BLaER1 treated with 17β-estradiol and CSF1 and Interleukin-3, amounts not matched to agents 10 nM and 100 nM (cell line): Measurements from ENCODE around the gene ADRA1B.
A peak's percentile ranks its signal among the peaks of the same experiment; 100 is the strongest.

Experiments
- H3K27ac ChIP-seq, 11 experiments: shearing (Covaris generic); formaldehyde crosslinking; 2 replicates each; pipeline ENCODE4 v1.8.1; 2022
- H3K27me3 ChIP-seq, 11 experiments: shearing (Covaris generic); formaldehyde crosslinking; 2 replicates each; pipeline ENCODE4 v1.8.1; 2022
- H3K36me3 ChIP-seq, 11 experiments: shearing (Covaris generic); formaldehyde crosslinking; 2 replicates each; pipeline ENCODE4 v1.8.1; 2022
- H3K4me1 ChIP-seq, 10 experiments: shearing (Covaris generic); formaldehyde crosslinking; 2 replicates each; pipeline ENCODE4 v1.8.1; 2022
- H3K4me2 ChIP-seq, 11 experiments: shearing (Covaris generic); formaldehyde crosslinking; 2 replicates each; pipeline ENCODE4 v1.8.1; 2022
- H3K4me3 ChIP-seq, 10 experiments: shearing (Covaris generic); formaldehyde crosslinking; 2 replicates each; pipeline ENCODE4 v1.8.1; 2022
- H3K9ac ChIP-seq, 11 experiments: shearing (Covaris generic); formaldehyde crosslinking; 2 replicates each; pipeline ENCODE4 v1.8.1; 2022
- H3K9me3 ChIP-seq, 11 experiments: shearing (Covaris generic); formaldehyde crosslinking; replicated peaks in 1 of 11; 2 replicates each; pipeline ENCODE4 v1.8.1; 2022
- H4K20me1 ChIP-seq, 11 experiments: shearing (Covaris generic); formaldehyde crosslinking; 2 replicates each; pipeline ENCODE4 v1.8.1; 2022
- Cebpa-rat ChIP-seq, 11 experiments: shearing (Covaris generic); IDR thresholded peaks; 2 replicates each; pipeline ENCODE4 v1.8.1; 2022

Gene ADRA1B

DNA sequence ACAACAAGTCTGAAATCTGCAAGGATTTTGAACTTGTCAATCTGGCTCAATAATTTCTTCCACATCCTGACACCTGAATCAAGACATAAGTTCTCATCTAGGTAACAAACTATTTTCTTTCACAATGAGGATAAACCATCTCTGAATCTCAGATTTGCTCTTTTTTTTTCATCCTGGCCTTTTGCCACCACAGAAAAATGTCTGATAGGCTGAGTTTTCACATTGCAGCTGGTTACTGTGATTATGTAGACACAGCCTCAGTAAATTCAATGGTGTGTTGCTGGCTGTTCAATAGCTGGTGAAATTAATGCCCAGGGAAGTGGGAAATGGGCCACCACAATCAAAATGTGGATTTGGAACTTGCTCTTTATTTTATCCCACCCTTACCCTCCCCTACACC, 2.8 kb upstream of the ADRA1B start:
- peaks cover 0 to 5% (median 3%) of the 10 kb centered on the region in 10 experiments; a peak in 3 of 20 replicates for H3K4me1 ChIP-seq
- no peak overlapping the region for H3K27ac ChIP-seq
- H3K27me3 ChIP-seq = peaks cover 31 to 48% (median 42%) of the 10 kb centered on the region in 11 experiments
- H3K9me3 ChIP-seq = no peaks in the 10 kb centered on the region
- no peak overlapping the region for H3K4me2 ChIP-seq
- H3K9ac ChIP-seq = no peak overlapping the region
- TF ChIP-seq Cebpa-rat (IDR thresholded peaks at IDR 0.05) = no peak
- H3K4me3 ChIP-seq = no peak overlapping the region
- H3K36me3 ChIP-seq = no peaks in the 10 kb centered on the region
- peaks cover 0 to 14% (median 0%) of the 10 kb centered on the region in 11 experiments; a peak in 3 of 22 replicates for H4K20me1 ChIP-seq

DNA sequence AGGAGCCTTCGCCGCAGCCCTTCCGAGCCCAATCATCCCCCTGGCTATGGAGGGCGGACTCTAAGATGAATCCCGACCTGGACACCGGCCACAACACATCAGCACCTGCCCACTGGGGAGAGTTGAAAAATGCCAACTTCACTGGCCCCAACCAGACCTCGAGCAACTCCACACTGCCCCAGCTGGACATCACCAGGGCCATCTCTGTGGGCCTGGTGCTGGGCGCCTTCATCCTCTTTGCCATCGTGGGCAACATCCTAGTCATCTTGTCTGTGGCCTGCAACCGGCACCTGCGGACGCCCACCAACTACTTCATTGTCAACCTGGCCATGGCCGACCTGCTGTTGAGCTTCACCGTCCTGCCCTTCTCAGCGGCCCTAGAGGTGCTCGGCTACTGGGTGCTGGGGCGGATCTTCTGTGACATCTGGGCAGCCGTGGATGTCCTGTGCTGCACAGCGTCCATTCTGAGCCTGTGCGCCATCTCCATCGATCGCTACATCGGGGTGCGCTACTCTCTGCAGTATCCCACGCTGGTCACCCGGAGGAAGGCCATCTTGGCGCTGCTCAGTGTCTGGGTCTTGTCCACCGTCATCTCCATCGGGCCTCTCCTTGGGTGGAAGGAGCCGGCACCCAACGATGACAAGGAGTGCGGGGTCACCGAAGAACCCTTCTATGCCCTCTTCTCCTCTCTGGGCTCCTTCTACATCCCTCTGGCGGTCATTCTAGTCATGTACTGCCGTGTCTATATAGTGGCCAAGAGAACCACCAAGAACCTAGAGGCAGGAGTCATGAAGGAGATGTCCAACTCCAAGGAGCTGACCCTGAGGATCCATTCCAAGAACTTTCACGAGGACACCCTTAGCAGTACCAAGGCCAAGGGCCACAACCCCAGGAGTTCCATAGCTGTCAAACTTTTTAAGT, 819 bp downstream of the ADRA1B start:
- peaks cover 0 to 5% (median 2%) of the 10 kb centered on the region in 10 experiments; a peak in 3 of 20 replicates for H3K4me1 ChIP-seq
- peak overlapping the region in 9 of 10 experiments; percentile 38 to 63 (median 46); a peak in 14 of 20 replicates for H3K4me3 ChIP-seq
- H3K9ac ChIP-seq = peak overlapping the region in 2 of 11 experiments; percentile 30 to 38; a peak in 2 of 22 replicates
- no peaks in the 10 kb centered on the region for H3K36me3 ChIP-seq
- no peak for TF ChIP-seq Cebpa-rat (IDR thresholded peaks at IDR 0.05)
- H3K27me3 ChIP-seq = peaks cover 31 to 49% (median 42%) of the 10 kb centered on the region in 11 experiments
- no peaks in the 10 kb centered on the region for H3K9me3 ChIP-seq
- peak overlapping the region; percentile 60 to 82 (median 70) for H3K4me2 ChIP-seq
- peaks cover 0 to 14% (median 0%) of the 10 kb centered on the region in 11 experiments; a peak in 3 of 22 replicates for H4K20me1 ChIP-seq
- H3K27ac ChIP-seq = no peak overlapping the region

- peaks cover 0 to 5% (median 2%) of the 10 kb centered on the region in 10 experiments; a peak in 3 of 20 replicates for H3K4me1 ChIP-seq
- H3K27ac ChIP-seq = no peak overlapping the region
- H3K9me3 ChIP-seq = no peaks in the 10 kb centered on the region
- no peak overlapping the region for H3K4me3 ChIP-seq
- no peaks in the 10 kb centered on the region for H3K36me3 ChIP-seq
- no peak overlapping the region for H3K4me2 ChIP-seq
- TF ChIP-seq Cebpa-rat (IDR thresholded peaks at IDR 0.05) = no peak
- H4K20me1 ChIP-seq = peaks cover 0 to 14% (median 0%) of the 10 kb centered on the region in 11 experiments; a peak in 3 of 22 replicates
- peaks cover 31 to 49% (median 42%) of the 10 kb centered on the region in 11 experiments for H3K27me3 ChIP-seq
- no peak overlapping the region for H3K9ac ChIP-seq
These were observed 1.7 kb downstream of the ADRA1B start for GRCh38 chr5:159917994-159918393.

DNA sequence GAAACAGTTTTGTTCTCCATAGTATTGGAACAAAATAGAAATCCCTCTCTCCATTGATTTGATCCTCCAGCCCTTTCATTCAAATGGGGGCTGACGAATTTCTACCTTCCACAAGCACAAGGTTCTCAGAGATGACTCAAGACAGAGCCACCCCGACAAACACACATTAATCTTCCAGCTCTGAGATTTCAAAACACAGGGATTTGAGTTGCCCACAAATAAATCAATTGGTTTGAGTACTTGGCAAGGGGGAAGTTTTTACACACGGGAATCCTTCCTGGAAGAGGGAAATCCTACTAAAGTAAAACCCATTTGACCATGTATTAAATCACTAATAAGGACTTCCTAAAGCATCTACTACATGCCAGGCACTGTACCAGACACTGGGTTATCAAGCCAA, 5.4 kb downstream of the ADRA1B start:
- TF ChIP-seq Cebpa-rat (IDR thresholded peaks at IDR 0.05) = no peak
- Histone ChIP-seq H3K4me2 (no peak overlapping the region), H3K27me3 (peaks cover 9 to 18% (median 14%) of the 10 kb centered on the region in 11 experiments)

GRCh38 chr5:159923008-159923407, 6.7 kb downstream of the ADRA1B start:
- Histone ChIP-seq H3K4me3 (no peak overlapping the region), H3K27me3 (peaks cover 0 to 5% (median 1%) of the 10 kb centered on the region in 11 experiments; a peak in 7 of 22 replicates), H3K9ac (no peak overlapping the region), H3K9me3 (no peaks in the 10 kb centered on the region), H3K4me1 (no peaks in the 10 kb centered on the region), H4K20me1 (no peaks in the 10 kb centered on the region), H3K27ac (no peak overlapping the region), H3K36me3 (no peaks in the 10 kb centered on the region), H3K4me2 (no peak overlapping the region)
- TF ChIP-seq Cebpa-rat (IDR thresholded peaks at IDR 0.05) = no peak

More for the DNA sequence above, 5.4 kb downstream of the ADRA1B start:
- Histone ChIP-seq H3K9ac (no peak overlapping the region), H3K27ac (no peak overlapping the region), H3K36me3 (no peaks in the 10 kb centered on the region), H3K4me1 (peaks cover 0 to 3% (median 0%) of the 10 kb centered on the region in 10 experiments; a peak in 2 of 20 replicates), H3K4me3 (no peak overlapping the region), H4K20me1 (peaks cover 0 to 5% (median 0%) of the 10 kb centered on the region in 11 experiments; a peak in 2 of 22 replicates), H3K9me3 (no peaks in the 10 kb centered on the region)

- Histone ChIP-seq H3K36me3 (no peaks in the 10 kb centered on the region), H3K9me3 (no peaks in the 10 kb centered on the region), H3K4me2 (no peak overlapping the region), H4K20me1 (no peaks in the 10 kb centered on the region), H3K4me1 (no peaks in the 10 kb centered on the region), H3K4me3 (no peak overlapping the region), H3K27me3 (no peaks in the 10 kb centered on the region; a peak in 1 of 22 replicates), H3K9ac (no peak overlapping the region), H3K27ac (no peak overlapping the region)
- no peak for TF ChIP-seq Cebpa-rat (IDR thresholded peaks at IDR 0.05)
These were observed 12.0 kb downstream of the ADRA1B start for GRCh38 chr5:159928122-159928909.

DNA sequence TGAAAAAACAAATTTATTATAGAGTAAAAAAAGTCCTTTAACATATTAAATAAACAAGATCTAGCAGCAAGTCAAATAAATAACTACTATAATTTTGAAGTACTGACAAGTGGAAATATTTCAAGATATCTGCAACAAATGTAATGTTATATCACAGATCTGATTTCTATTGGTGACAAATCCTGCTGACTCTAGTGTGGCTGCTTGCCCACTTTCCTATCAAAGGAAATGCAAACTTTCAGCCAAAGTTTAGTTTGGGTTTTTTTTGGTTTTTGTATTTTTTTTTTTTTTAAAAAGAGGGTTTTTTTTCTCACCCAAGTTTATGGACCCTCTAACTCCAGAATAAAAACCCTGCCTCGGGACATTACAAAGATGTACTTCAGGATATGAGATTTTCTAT, 12.9 kb downstream of the ADRA1B start:
- H3K27me3 ChIP-seq = no peaks in the 10 kb centered on the region; a peak in 1 of 22 replicates
- H3K4me1 ChIP-seq = no peaks in the 10 kb centered on the region
- H3K4me3 ChIP-seq = no peak overlapping the region
- no peaks in the 10 kb centered on the region for H3K9me3 ChIP-seq
- H4K20me1 ChIP-seq = no peaks in the 10 kb centered on the region
- no peak for TF ChIP-seq Cebpa-rat (IDR thresholded peaks at IDR 0.05)
- H3K27ac ChIP-seq = no peak overlapping the region
- H3K36me3 ChIP-seq = no peaks in the 10 kb centered on the region
- H3K4me2 ChIP-seq = no peak overlapping the region
- H3K9ac ChIP-seq = no peak overlapping the region

DNA sequence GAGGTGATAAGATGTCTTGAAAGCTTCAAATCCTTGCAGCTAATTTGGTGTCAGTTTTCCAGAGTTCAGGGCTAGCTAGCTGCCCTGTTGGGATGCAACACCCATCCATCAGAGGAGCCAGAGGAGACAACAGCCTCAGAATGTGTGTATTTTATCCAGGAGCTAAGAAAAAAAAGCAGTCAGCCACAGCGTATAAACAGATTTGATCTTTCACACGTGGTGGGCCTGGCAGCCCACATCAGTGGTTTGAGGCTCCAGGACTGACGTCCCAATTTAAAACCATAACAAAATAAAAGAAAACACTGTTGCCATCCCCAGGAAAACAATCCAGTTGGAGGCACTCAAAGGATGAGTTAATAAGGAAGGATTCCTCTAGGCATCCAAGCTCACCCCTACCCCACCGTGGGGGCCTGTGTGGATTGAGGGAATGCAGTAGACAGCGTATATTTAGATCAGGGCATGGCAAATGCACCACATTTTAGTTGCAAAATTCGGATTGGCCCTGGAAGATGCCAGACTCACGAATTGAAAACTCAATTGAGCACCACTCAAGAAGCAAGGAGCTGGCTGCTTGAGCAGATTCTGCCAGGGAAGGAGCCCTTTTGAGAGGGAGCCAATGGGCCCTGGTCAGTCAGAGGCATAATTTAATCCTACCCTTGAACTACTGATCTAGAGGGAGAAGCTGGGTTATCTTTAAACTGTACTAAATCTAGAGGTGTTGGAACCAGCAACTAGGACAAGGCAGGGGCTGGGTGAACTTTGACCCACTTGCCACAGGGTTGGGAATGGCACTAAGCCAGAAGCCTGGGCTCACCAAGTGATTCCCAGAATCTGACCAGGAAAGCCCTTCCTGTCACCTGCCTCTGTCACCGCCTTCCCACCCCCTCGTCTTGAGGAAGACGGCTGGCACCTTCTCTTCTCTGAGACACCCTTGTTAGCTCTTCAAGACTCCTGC, 17.5 kb downstream of the ADRA1B start:
- no peaks in the 10 kb centered on the region for H3K27me3 ChIP-seq
- no peak overlapping the region for H3K4me2 ChIP-seq
- no peaks in the 10 kb centered on the region for H3K9me3 ChIP-seq
- H3K9ac ChIP-seq = no peak overlapping the region
- H4K20me1 ChIP-seq = no peaks in the 10 kb centered on the region
- no peak for TF ChIP-seq Cebpa-rat (IDR thresholded peaks at IDR 0.05)
- no peaks in the 10 kb centered on the region for H3K4me1 ChIP-seq
- H3K36me3 ChIP-seq = no peaks in the 10 kb centered on the region
- H3K4me3 ChIP-seq = no peak overlapping the region
- no peak overlapping the region for H3K27ac ChIP-seq
